CD4-positive, alpha-beta T cell treated with Interleukin-10 for 1 hour (primary cell): ENCODE data around the gene UTF1.
"Not testable (repeated sequence)": the region's sequence is repeated elsewhere in the genome, so short reads cannot be mapped to it uniquely, and the experiment has no call there.

Experiments used
- DNase-seq: peaks from one replicate; pipeline ENCODE4 v3.0.0-alpha.2; 2020

UTF1 gene

GRCh38 chr10:133230387-133231195 is 574 bp downstream of the UTF1 start:
- DNase-seq = no peak

GRCh38 chr10:133231244-133231945 is 1.4 kb downstream of the UTF1 start:
- DNase-seq = no peak

GRCh38 chr10:133231946-133232574 is 2.0 kb downstream of the UTF1 start:
- DNase-seq = no peak

- DNase-seq = not testable (repeated sequence)
Observed at GRCh38 chr10:133234796-133235195, 4.8 kb downstream of the UTF1 start.

GRCh38 chr10:133235265-133235855 is 5.3 kb downstream of the UTF1 start:
- no peak for DNase-seq

- no peak for DNase-seq
Observed at GRCh38 chr10:133235932-133236331, 5.9 kb downstream of the UTF1 start.

GRCh38 chr10:133236401-133237240 is 6.6 kb downstream of the UTF1 start:
- DNase-seq = no peak

GRCh38 chr10:133237241-133237587 is 7.2 kb downstream of the UTF1 start:
- no peak for DNase-seq

- no peak for DNase-seq
Observed at GRCh38 chr10:133237588-133238465, 7.8 kb downstream of the UTF1 start, which contains the start of gene VENTX. Gene VENTX (plus strand): TSS chr10:133237855. CDS start chr10:133237915, 60 bp downstream.

GRCh38 chr10:133238466-133238804 is 8.4 kb downstream of the UTF1 start:
- no peak for DNase-seq

- no peak for DNase-seq
Observed at GRCh38 chr10:133239990-133240389, 10.0 kb downstream of the UTF1 start.

GRCh38 chr10:133241501-133242205 is 11.6 kb downstream of the UTF1 start:
- no peak for DNase-seq

- DNase-seq = no peak
Observed at GRCh38 chr10:133242611-133243356, 12.8 kb downstream of the UTF1 start.

- no peak for DNase-seq
Observed at GRCh38 chr10:133243593-133243992, 13.6 kb downstream of the UTF1 start.

- no peak for DNase-seq
Observed at GRCh38 chr10:133245439-133246235, 15.6 kb downstream of the UTF1 start.

GRCh38 chr10:133246236-133246626 is 16.2 kb downstream of the UTF1 start:
- DNase-seq = no peak

GRCh38 chr10:133247681-133248333 is 17.8 kb downstream of the UTF1 start:
- DNase-seq = no peak

- no peak for DNase-seq
Observed at GRCh38 chr10:133248334-133248715, 18.3 kb downstream of the UTF1 start.
